HEK293T (cell line): Measurements from ENCODE around the gene TRIM44.

Experiments used
- BHLHE40 ChIP-seq: fragments of 450-650 bp; IDR thresholded peaks from 2 replicates; pipeline ENCODE4 v1.6.1; 2016; ENCODE audit warnings: mild to moderate bottlenecking, moderate library complexity, borderline replicate concordance
- CTBP1 ChIP-seq: fragments of 450-650 bp; IDR thresholded peaks from 2 replicates; pipeline ENCODE4 v1.6.1; 2016; ENCODE audit warnings: borderline replicate concordance
- SP1 ChIP-seq: fragments of 450-650 bp; IDR thresholded peaks from 2 replicates; pipeline ENCODE4 v1.6.1; 2017
- SUZ12 ChIP-seq: fragments of 450-650 bp; IDR thresholded peaks from 2 replicates; pipeline ENCODE4 v1.6.1; 2016; ENCODE audit warnings: mild to moderate bottlenecking
- ZNF384 ChIP-seq: fragments of 450-650 bp; IDR thresholded peaks from 2 replicates; pipeline ENCODE4 v1.6.1; 2016

GRCh38 chr11:35654711-35655110 lies 7.9 kb upstream of the TRIM44 start:
- no peak for TF ChIP-seq SP1
- TF ChIP-seq CTBP1, result no peak
- no peak for TF ChIP-seq BHLHE40
- TF ChIP-seq SUZ12, result no peak
- TF ChIP-seq ZNF384, result no peak
